Mesendoderm (in vitro differentiated cells): ENCODE results near the gene MEX3A.
A peak's percentile ranks its signal among the peaks of the same experiment; 100 is the strongest.

Experiments
- DNase-seq: peaks from one replicate; pipeline ENCODE4 v3.0.0; 2013
- H2AK5ac ChIP-seq: 2 replicates; pipeline ENCODE4 v1.6.1; 2013; ENCODE audit warnings: low read length, inconsistent platforms
- H2BK120ac ChIP-seq: 2 replicates; pipeline ENCODE4 v1.6.1; 2013; ENCODE audit warnings: low read depth, mild to moderate bottlenecking, low read length, moderate library complexity, mixed read lengths
- H2BK15ac ChIP-seq: replicated peaks from 2 replicates; pipeline ENCODE4 v1.6.1; 2013; ENCODE audit warnings: low read depth, mild to moderate bottlenecking, moderate library complexity
- H2BK5ac ChIP-seq: 2 replicates; pipeline ENCODE4 v1.6.1; 2013; ENCODE audit warnings: low read length, inconsistent platforms
- H3K18ac ChIP-seq: 2 replicates; pipeline ENCODE4 v1.6.1; 2013; ENCODE audit warnings: mild to moderate bottlenecking, low read length, mixed read lengths
- H3K23ac ChIP-seq: one replicate; pipeline ENCODE4 v1.6.1; 2013; ENCODE audit warnings: low read length
- H3K27ac ChIP-seq: 2 replicates; pipeline ENCODE4 v1.5.1; 2013; ENCODE audit warnings: low read depth, mild to moderate bottlenecking, inconsistent platforms, low read length, moderate library complexity
- H3K27me3 ChIP-seq: 2 replicates; pipeline ENCODE4 v1.6.1; 2013; ENCODE audit warnings: low read length, control low read depth, mild to moderate bottlenecking, inconsistent platforms; ENCODE audit not compliant: insufficient read depth, poor library complexity
- H3K36me3 ChIP-seq: 2 replicates; pipeline ENCODE4 v1.6.1; 2013; ENCODE audit warnings: low read length, inconsistent platforms; ENCODE audit not compliant: control insufficient read depth, insufficient read depth
- H3K4ac ChIP-seq: one replicate; pipeline ENCODE4 v1.6.1; 2013; ENCODE audit warnings: low read depth, mild to moderate bottlenecking, low read length, moderate library complexity
- H3K4me1 ChIP-seq: 2 replicates; pipeline ENCODE4 v1.6.1; 2013; ENCODE audit warnings: low read depth, low read length, inconsistent platforms; ENCODE audit not compliant: control insufficient read depth
- H3K4me2 ChIP-seq: 2 replicates; pipeline ENCODE4 v1.6.1; 2013; ENCODE audit warnings: low read length
- H3K4me3 ChIP-seq: 2 replicates; pipeline ENCODE4 v1.5.1; 2013; ENCODE audit warnings: mild to moderate bottlenecking, low read length
- H3K56ac ChIP-seq: one replicate; pipeline ENCODE4 v1.6.1; 2013; ENCODE audit warnings: low read length
- H3K79me1 ChIP-seq: 2 replicates; pipeline ENCODE4 v1.6.1; 2013; ENCODE audit warnings: low read length, inconsistent platforms
- H3K79me2 ChIP-seq: 2 replicates; pipeline ENCODE4 v1.6.1; 2013; ENCODE audit warnings: mild to moderate bottlenecking, low read length; ENCODE audit not compliant: control insufficient read depth, insufficient read depth
- H3K9ac ChIP-seq: 2 replicates; pipeline ENCODE4 v1.6.1; 2013; ENCODE audit warnings: low read length, inconsistent platforms
- H4K5ac ChIP-seq: one replicate; pipeline ENCODE4 v1.6.1; 2013; ENCODE audit warnings: low read length
- H4K8ac ChIP-seq: one replicate; pipeline ENCODE4 v1.6.1; 2013; ENCODE audit warnings: low read depth, mild to moderate bottlenecking, control low read depth, low read length, moderate library complexity
- WGBS: extraction: QIAGEN DNeasy Blood & Tissue Kit; methylation state at CpG from one replicate; pipeline ENCODE4 v1.1.7; 2013; ENCODE audit warnings: low lambda C conversion rate, missing lambda C conversion rate; ENCODE audit not compliant: insufficient coverage; ENCODE audit errors: extremely low coverage; 5-methylcytosine and 5-hydroxymethylcytosine counted together

MEX3A gene

DNA sequence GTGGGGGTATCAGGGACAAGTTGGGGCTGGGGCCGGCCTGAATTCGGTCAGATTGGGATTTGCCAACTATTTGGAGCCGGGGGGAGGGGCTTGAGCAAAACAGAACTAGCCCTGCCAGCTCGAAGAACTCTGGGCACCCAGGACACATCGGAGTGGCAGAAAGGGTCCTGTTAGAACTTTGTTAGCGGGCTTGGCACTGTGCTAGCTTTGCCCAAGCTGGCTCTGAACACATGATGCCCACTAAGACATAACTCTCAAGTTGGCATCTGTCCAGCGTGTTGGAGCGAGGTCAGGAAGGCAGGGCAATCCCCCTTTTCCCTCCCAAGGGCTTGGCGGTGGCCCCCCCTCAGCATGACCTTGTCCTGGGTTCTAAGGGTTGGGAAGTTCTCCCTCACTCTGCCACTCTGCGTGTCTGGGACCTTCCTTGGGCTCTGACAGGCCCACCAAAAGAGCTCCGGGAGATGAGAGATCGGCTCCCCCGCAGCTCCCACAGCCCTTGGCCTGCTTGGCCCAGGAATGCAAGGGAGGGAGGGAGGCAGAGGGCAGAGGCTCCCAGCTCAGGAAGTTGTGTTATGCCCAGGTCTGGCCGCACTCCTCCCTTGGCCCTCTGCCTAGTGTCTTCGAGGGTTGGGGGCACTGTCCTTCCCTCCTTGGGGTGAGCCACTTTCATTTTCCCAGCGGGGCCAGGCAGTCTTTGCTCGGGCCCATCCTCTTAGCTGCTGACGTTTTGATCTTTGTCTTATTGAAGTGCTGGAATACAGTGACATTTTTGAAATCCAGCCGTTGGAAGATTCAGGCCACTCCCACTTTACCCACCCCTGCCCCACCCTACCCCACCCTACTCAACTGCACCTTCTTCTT, 33.5 kb upstream of the MEX3A start:
- H3K27me3 ChIP-seq: no peaks in the 10 kb centered on the region
- H3K56ac ChIP-seq: peak overlapping the region; percentile 95
- no peak overlapping the region for H2BK120ac ChIP-seq
- H3K27ac ChIP-seq: no peak overlapping the region
- H3K4ac ChIP-seq: no peak overlapping the region
- H2BK15ac ChIP-seq: no peak overlapping the region
- H3K4me2 ChIP-seq: peak overlapping the region; percentile 96
- no peaks in the 10 kb centered on the region for H3K36me3 ChIP-seq
- no peak overlapping the region for H3K23ac ChIP-seq
- peak overlapping the region; percentile 90 for H3K9ac ChIP-seq
- no CpG with 5 or more reads among the region's 19 CpGs for WGBS
- peaks cover 2% of the 10 kb centered on the region for H3K4me1 ChIP-seq
- H3K4me3 ChIP-seq: peak overlapping the region; percentile 89
- H2AK5ac ChIP-seq: no peak overlapping the region
- H3K18ac ChIP-seq: no peak overlapping the region
- H4K8ac ChIP-seq: no peak overlapping the region
- no peak overlapping the region for H4K5ac ChIP-seq
- peaks cover 9% of the 10 kb centered on the region for H3K79me1 ChIP-seq
- H2BK5ac ChIP-seq: no peak overlapping the region
- peaks cover 9% of the 10 kb centered on the region for H3K79me2 ChIP-seq
- DNase-seq: peak; percentile 81

DNA sequence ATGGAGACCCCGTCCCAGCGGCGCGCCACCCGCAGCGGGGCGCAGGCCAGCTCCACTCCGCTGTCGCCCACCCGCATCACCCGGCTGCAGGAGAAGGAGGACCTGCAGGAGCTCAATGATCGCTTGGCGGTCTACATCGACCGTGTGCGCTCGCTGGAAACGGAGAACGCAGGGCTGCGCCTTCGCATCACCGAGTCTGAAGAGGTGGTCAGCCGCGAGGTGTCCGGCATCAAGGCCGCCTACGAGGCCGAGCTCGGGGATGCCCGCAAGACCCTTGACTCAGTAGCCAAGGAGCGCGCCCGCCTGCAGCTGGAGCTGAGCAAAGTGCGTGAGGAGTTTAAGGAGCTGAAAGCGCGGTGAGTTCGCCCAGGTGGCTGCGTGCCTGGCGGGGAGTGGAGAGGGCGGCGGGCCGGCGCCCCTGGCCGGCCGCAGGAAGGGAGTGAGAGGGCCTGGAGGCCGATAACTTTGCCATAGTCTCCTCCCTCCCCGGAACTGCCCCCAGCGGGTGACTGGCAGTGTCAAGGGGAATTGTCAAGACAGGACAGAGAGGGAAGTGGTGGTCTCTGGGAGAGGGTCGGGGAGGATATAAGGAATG, 32.8 kb upstream of the MEX3A start:
- peaks cover 7% of the 10 kb centered on the region for H3K79me1 ChIP-seq
- peak overlapping the region; percentile 76 for H3K23ac ChIP-seq
- peaks cover 8% of the 10 kb centered on the region for H3K79me2 ChIP-seq
- peak overlapping the region; percentile 7 for H3K27ac ChIP-seq
- H3K27me3 ChIP-seq: no peaks in the 10 kb centered on the region
- WGBS: no CpG with 5 or more reads among the region's 49 CpGs
- H3K4me3 ChIP-seq: peak overlapping the region; percentile 89
- H2AK5ac ChIP-seq: no peak overlapping the region
- H3K4me1 ChIP-seq: peaks cover under 1% of the 10 kb centered on the region
- no peak overlapping the region for H4K5ac ChIP-seq
- peak overlapping the region; percentile 95 for H3K56ac ChIP-seq
- peak; percentile 77 for DNase-seq
- no peak overlapping the region for H3K18ac ChIP-seq
- peak overlapping the region; percentile 90 for H3K9ac ChIP-seq
- no peaks in the 10 kb centered on the region for H3K36me3 ChIP-seq
- H3K4ac ChIP-seq: no peak overlapping the region
- H3K4me2 ChIP-seq: peak overlapping the region; percentile 96
- H2BK120ac ChIP-seq: no peak overlapping the region
- no peak overlapping the region for H4K8ac ChIP-seq
- H2BK15ac ChIP-seq: no peak overlapping the region
- H2BK5ac ChIP-seq: peak overlapping the region; percentile 47

DNA sequence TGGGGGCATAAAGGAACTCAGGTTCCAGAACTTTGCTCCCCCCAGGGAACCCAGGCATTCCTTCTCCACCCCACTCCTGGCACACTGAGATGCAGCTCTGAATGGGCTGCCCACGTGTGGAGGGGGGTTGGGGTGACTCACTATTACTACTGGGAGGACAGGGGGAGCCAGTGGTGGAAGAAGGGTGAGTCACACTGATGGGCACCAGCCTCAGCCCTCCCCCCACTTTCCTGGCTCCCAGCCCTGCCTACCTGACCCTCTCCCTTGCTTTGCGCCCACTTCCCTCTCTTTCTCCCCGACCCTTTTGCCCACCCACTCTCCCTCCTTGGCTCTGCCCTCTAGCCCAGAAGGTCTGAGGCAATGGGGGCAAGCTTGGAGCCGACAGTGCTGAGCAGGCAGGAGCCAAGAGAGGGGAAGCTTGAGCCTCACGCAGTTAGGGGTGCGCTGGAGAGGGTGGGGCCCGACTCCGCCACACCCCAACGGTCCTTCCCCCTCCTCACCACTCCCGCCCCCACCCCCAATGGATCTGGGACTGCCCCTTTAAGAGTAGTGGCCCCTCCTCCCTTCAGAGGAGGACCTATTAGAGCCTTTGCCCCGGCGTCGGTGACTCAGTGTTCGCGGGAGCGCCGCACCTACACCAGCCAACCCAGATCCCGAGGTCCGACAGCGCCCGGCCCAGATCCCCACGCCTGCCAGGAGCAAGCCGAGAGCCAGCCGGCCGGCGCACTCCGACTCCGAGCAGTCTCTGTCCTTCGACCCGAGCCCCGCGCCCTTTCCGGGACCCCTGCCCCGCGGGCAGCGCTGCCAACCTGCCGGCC, 32.0 kb upstream of the MEX3A start, which contains the start of gene LMNA:
Gene LMNA, plus strand, starts transcription at position 611 of the 818 bp plus-strand sequence. CDS start 208 bp downstream, outside the sequence.
- peak within 1 kb of the TSS; percentile 76 for H3K23ac ChIP-seq
- H3K4me1 ChIP-seq: no peaks in the 10 kb centered on the region
- WGBS: no CpG with 5 or more reads among the region's 37 CpGs
- no peak within 1 kb of the TSS for H2BK15ac ChIP-seq
- peaks cover 6% of the 10 kb centered on the region for H3K79me2 ChIP-seq
- peak within 1 kb of the TSS; percentile 96 for H3K4me2 ChIP-seq
- H3K27me3 ChIP-seq: no peaks in the 10 kb centered on the region
- peaks cover 5% of the 10 kb centered on the region for H3K79me1 ChIP-seq
- peak within 1 kb of the TSS; percentile 95 for H3K56ac ChIP-seq
- H3K18ac ChIP-seq: no peak within 1 kb of the TSS
- peak; percentile 96 for DNase-seq
- no peak within 1 kb of the TSS for H3K4ac ChIP-seq
- peak within 1 kb of the TSS; percentile 90 for H3K9ac ChIP-seq
- no peaks in the 10 kb centered on the region for H3K36me3 ChIP-seq
- peak within 1 kb of the TSS; percentile 47 for H2BK5ac ChIP-seq
- H2AK5ac ChIP-seq: no peak within 1 kb of the TSS
- no peak within 1 kb of the TSS for H2BK120ac ChIP-seq
- H4K8ac ChIP-seq: no peak within 1 kb of the TSS
- H3K4me3 ChIP-seq: peak within 1 kb of the TSS; percentile 89
- no peak within 1 kb of the TSS for H4K5ac ChIP-seq
- peak within 1 kb of the TSS; percentile 7 for H3K27ac ChIP-seq

DNA sequence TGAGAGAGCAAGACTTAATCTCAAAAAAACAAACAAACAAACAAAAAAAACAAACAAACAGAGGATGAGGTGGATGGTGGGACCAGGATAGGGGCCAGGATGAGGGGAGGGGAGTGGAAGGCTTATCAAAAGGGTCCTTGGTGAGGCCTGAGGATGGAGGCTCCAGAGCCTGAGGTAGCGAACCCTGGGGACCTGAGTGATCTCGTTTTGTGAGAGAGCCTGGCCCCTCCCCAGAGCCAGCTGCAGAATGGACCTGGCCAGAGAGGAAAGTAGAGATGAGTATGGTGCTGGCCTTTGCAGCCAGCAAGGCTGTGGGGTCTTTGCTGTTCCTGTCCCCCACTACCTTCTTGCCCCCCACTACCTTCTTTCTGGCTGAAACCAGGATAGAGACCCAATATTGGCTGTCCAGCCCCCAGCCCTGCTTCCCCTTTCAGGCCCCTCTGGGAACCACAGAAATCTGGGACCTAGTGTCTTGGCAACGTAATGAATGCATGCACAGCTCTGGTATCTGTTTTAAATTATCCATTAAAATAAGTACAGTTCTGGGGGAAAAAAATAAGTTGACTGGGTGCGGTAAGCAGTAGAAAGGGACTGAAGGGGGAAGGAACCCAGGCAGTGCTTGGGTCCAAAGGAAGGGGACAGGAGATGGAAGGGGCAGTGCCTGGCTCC, 31.2 kb upstream of the MEX3A start:
- no peak for DNase-seq
- H3K36me3 ChIP-seq: no peaks in the 10 kb centered on the region

More for the DNA sequence above, 31.2 kb upstream of the MEX3A start:
- H3K4ac ChIP-seq: no peak overlapping the region
- no peak overlapping the region for H2BK120ac ChIP-seq
- H3K18ac ChIP-seq: no peak overlapping the region
- no peak overlapping the region for H3K4me2 ChIP-seq
- H4K5ac ChIP-seq: no peak overlapping the region
- no peak overlapping the region for H3K23ac ChIP-seq
- H2BK5ac ChIP-seq: no peak overlapping the region
- no peaks in the 10 kb centered on the region for H3K4me1 ChIP-seq
- no peaks in the 10 kb centered on the region for H3K27me3 ChIP-seq
- H3K27ac ChIP-seq: no peak overlapping the region
- no peak overlapping the region for H3K56ac ChIP-seq
- no peak overlapping the region for H2AK5ac ChIP-seq
- WGBS: no CpG with 5 or more reads among the region's 4 CpGs
- H3K79me1 ChIP-seq: peaks cover 5% of the 10 kb centered on the region
- no peak overlapping the region for H4K8ac ChIP-seq
- H2BK15ac ChIP-seq: no peak overlapping the region
- H3K79me2 ChIP-seq: peaks cover 5% of the 10 kb centered on the region
- no peak overlapping the region for H3K9ac ChIP-seq
- H3K4me3 ChIP-seq: no peak overlapping the region
